Vagina (tissue), 2 donors: ENCODE measurements around the gene BATF.

Source experiments
- POLR2A ChIP-seq, 2 donors: fragments of 450-650 bp; IDR thresholded peaks; one replicate each; pipeline ENCODE4 v1.6.1; 2017; ENCODE audit warnings: antibody characterized with exemption in 2 of 2, mild to moderate bottlenecking in 2 of 2, moderate library complexity in 2 of 2
- TF ChIP-seq, protein P1 (sequence below), 3 experiments: fragments of 450-650 bp in 2 of 3; fragments of 200-600 bp in 1 of 3; sonication (generic) in 1 of 3; IDR thresholded peaks; one replicate each; pipeline ENCODE4 v1.5.1; 2017 to 2019; ENCODE audit warnings: antibody characterized with exemption in 3 of 3, mild to moderate bottlenecking in 2 of 3, moderate library complexity in 2 of 3

DNA sequence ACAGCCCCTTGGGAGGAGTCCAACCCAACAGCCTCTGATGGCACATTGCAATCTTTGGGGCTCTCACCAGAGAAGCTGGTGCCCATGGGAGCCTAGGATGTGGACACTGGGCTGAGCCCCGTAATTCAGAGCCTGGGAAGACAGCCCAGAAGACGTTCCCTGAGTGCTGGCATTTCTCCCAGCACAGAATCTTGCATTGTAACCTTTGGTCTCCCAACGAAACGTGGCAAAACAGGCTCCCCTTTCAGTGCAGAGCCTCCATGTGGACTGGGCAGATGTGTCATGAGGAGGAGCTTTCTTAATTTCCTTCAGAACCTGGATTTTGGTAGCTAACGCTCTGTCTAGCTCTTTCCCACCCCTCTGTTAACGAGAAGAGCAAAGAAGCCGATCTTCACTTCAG, 26.3 kb downstream of the BATF start:
- TF ChIP-seq, protein P1, sequence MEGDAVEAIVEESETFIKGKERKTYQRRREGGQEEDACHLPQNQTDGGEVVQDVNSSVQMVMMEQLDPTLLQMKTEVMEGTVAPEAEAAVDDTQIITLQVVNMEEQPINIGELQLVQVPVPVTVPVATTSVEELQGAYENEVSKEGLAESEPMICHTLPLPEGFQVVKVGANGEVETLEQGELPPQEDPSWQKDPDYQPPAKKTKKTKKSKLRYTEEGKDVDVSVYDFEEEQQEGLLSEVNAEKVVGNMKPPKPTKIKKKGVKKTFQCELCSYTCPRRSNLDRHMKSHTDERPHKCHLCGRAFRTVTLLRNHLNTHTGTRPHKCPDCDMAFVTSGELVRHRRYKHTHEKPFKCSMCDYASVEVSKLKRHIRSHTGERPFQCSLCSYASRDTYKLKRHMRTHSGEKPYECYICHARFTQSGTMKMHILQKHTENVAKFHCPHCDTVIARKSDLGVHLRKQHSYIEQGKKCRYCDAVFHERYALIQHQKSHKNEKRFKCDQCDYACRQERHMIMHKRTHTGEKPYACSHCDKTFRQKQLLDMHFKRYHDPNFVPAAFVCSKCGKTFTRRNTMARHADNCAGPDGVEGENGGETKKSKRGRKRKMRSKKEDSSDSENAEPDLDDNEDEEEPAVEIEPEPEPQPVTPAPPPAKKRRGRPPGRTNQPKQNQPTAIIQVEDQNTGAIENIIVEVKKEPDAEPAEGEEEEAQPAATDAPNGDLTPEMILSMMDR (IDR thresholded peaks at IDR 0.05), result no peak
- no peak for TF ChIP-seq POLR2A (IDR thresholded peaks at IDR 0.05)
